K562 treated with DMSO at 1 percent for 24 hours (cell line): ENCODE results near the gene USP54. TPM values are rescaled to one million over a fixed set of nuclear protein-coding genes. Genes with fewer than 3 reads are reported as not detected.

Experiments used
- total RNA-seq: library from RNA; unstranded; fragments of 300-600 nt; gene quantifications from 2 replicates; pipeline ENCODE4 v1.2.3, GENCODE V29; 2022; ENCODE audit warnings: low read depth; ENCODE audit not compliant: insufficient read depth

Gene USP54, protein sequence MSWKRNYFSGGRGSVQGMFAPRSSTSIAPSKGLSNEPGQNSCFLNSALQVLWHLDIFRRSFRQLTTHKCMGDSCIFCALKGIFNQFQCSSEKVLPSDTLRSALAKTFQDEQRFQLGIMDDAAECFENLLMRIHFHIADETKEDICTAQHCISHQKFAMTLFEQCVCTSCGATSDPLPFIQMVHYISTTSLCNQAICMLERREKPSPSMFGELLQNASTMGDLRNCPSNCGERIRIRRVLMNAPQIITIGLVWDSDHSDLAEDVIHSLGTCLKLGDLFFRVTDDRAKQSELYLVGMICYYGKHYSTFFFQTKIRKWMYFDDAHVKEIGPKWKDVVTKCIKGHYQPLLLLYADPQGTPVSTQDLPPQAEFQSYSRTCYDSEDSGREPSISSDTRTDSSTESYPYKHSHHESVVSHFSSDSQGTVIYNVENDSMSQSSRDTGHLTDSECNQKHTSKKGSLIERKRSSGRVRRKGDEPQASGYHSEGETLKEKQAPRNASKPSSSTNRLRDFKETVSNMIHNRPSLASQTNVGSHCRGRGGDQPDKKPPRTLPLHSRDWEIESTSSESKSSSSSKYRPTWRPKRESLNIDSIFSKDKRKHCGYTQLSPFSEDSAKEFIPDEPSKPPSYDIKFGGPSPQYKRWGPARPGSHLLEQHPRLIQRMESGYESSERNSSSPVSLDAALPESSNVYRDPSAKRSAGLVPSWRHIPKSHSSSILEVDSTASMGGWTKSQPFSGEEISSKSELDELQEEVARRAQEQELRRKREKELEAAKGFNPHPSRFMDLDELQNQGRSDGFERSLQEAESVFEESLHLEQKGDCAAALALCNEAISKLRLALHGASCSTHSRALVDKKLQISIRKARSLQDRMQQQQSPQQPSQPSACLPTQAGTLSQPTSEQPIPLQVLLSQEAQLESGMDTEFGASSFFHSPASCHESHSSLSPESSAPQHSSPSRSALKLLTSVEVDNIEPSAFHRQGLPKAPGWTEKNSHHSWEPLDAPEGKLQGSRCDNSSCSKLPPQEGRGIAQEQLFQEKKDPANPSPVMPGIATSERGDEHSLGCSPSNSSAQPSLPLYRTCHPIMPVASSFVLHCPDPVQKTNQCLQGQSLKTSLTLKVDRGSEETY (N-terminal part only)
- 14.7 and 14.9 TPM in 2 replicates for total RNA-seq

DNA sequence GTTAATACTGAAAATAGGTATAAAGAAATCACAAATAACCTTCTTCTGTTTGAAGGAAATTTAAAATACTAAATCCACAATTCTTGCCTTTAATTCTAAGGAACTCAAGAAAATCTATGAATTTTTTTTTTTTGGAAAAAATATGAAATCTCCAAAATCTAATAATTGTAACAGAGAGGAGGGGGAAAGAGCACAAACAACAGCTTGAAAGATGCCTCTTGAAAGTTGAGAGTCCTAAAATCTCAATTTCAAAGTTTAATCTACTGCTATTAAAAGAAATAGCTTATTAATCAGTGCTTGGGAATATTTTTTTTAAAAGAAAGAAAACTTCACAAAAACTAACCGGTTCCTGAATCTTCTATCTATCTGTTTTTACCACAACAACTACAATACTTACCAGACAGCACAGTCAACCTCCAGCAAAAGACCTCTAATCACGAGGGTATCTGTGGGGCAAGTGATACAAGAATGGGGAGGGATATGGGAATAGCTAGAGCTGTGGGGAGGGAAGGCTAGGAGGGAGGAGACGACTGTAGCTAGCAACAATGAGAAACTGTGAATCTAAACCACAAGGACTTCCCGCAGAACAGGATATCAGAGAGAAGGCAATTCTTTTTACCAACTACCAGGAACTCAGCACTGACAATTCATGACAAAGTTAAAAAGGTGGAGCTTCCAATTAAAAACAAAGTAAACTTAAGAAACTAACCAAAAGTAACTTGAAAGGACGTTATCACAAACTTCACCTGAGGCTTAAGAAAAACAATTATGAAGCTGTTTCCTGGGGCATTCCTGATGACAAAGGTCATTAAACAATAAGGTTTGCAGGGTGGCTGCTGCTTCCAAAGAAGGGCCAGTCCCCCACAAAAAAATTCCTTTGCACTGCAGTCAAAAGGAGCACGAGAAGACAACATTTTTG, at the start of gene USP54:
USP54 (minus strand) TSS at position 462 of the 919 bp plus-strand sequence. CDS start 15,684 bp downstream, outside the sequence.

DNA sequence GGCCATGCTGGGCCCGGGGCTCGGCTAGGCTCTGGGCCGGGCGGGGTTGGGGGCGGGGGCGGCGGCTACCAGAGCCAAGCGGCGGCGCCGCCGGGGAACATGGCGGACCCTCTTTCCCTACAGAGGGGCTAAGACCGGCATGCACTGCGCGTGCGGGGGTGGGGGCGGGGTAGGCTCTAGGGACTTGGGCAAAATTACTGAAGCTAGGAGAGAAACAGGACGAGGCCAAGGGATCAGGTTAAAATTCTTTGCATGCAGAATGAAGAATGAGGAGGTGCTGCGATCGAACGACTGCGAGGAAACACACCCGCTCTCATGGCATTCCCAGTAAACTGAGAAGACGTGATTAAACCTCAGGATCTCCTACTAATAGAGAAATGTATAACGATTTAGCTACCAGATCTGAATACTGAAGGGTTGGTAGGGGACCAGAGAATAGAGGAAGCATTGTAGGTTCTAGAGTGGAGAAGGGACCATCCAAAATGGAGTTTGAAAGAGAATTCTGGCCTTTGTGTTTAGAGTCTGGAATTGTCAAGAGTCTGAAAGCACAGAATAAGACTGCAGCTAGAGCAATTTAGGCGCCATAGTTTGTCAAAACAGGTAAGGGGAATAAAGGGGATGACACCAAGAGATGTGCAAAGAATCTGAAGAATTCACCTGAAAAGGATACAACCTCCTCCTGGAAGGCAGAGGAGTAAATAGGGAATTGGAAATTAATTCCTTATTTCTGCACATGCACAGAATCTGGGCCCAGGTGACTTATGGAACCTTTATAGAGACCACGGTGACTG, 95.1 kb downstream of the USP54 start, which contains the start of gene PPP3CB:
PPP3CB (minus strand) TSS at position 141 of the 791 bp plus-strand sequence; CDS start at position 6, 135 bp downstream.

Other genes starting within 250 kb of the USP54 start
- gene CFAP70, start 232.5 kb downstream of the USP54 start, total RNA-seq = 3.0 and 3.3 TPM in 2 replicates
- 96.4 and 114 TPM in 2 replicates for gene ANXA7, start 177.3 kb downstream of the USP54 start, total RNA-seq
- 1.2 and 1.4 TPM in 2 replicates for gene MSS51, start 157.8 kb downstream of the USP54 start, total RNA-seq
- 15.2 and 15.4 TPM in 2 replicates for gene PPP3CB, start 95.3 kb downstream of the USP54 start, total RNA-seq
- gene MYOZ1, start 50.1 kb upstream of the USP54 start, total RNA-seq = not detected in 2 replicates
- not detected in 2 replicates for gene SYNPO2L, start 64.7 kb upstream of the USP54 start, total RNA-seq
- gene AGAP5, start 106.8 kb upstream of the USP54 start, total RNA-seq = 4.9 and 7.3 TPM in 2 replicates
- 154 and 159 TPM in 2 replicates for gene SEC24C, start 153.0 kb upstream of the USP54 start, total RNA-seq
- 76.7 and 81.4 TPM in 2 replicates for gene CHCHD1, start 190.7 kb upstream of the USP54 start, total RNA-seq
- 126 and 138 TPM in 2 replicates for gene ZSWIM8, start 194.3 kb upstream of the USP54 start, total RNA-seq
- 70.1 and 70.2 TPM in 2 replicates for gene NDST2, start 220.3 kb upstream of the USP54 start, total RNA-seq